SK-N-SH (cell line): ENCODE measurements around the gene PRKN.

ENCODE experiments used
- CTCF ChIP-seq: fragments of 200-600 bp; sonication (generic); IDR thresholded peaks from 2 replicates; pipeline ENCODE4 v1.6.1; 2017; ENCODE audit warnings: antibody characterized with exemption, mild to moderate bottlenecking, moderate library complexity
- RXRA ChIP-seq: IDR thresholded peaks from 2 replicates; pipeline ENCODE4 v1.4.0; 2012; ENCODE audit warnings: low read depth, mild to moderate bottlenecking, borderline replicate concordance

GRCh38 chr6:161354276-161354840 is 1373.2 kb downstream of the PRKN start:
- TF ChIP-seq CTCF, result no peak
- no peak for TF ChIP-seq RXRA
